AG04449 (cell line): ENCODE data around the gene RNASEH2B.

Experiments used
- CTCF ChIA-PET: fragments of 350-600 bp; formaldehyde crosslinking; extraction: SDS; loops from one replicate; lab custom pipeline; 2021; ENCODE audit warnings: antibody characterized with exemption; lab: Yijun Ruan, JAX
- POLR2A ChIA-PET: fragments of 400-600, 350-600 bp; formaldehyde crosslinking; extraction: SDS; loops from one replicate; lab custom pipeline; 2020; ENCODE audit warnings: antibody characterized with exemption, inconsistent platforms; lab: Yijun Ruan, JAX
- DNase-seq: peaks from one replicate; pipeline ENCODE4 v3.0.0-alpha.2; 2010; ENCODE audit warnings: low read depth, low spot score
- H3K4me3 ChIP-seq: 2 replicates; pipeline ENCODE4 v1.5.1; 2011; ENCODE audit warnings: low read depth, mild to moderate bottlenecking, control low read depth, low read length
- CTCF ChIP-seq: IDR thresholded peaks from one replicate; pipeline ENCODE4 v1.5.1; 2011; ENCODE audit warnings: mild to moderate bottlenecking, moderate library complexity, low read length, control low read depth, inconsistent platforms; ENCODE audit not compliant: insufficient read depth; ENCODE audit errors: missing control alignments

The RNASEH2B gene

GRCh38 chr13:50990065-50990817 lies 80.7 kb downstream of the RNASEH2B start:
- no peak for TF ChIP-seq CTCF
- ChIA-PET POLR2A (no interaction called here), CTCF (no interaction called here)

GRCh38 chr13:50990818-50991506 lies 81.4 kb downstream of the RNASEH2B start:
- no peak for TF ChIP-seq CTCF
- no peak overlapping the region for H3K4me3 ChIP-seq
- DNase-seq, result no peak
- ChIA-PET CTCF (no interaction called here), POLR2A (no interaction called here)

More at GRCh38 chr13:50990065-50990817, 80.7 kb downstream of the RNASEH2B start:
- DNase-seq, result no peak
- no peak overlapping the region for H3K4me3 ChIP-seq

GRCh38 chr13:50991579-50992521 lies 82.3 kb downstream of the RNASEH2B start:
- TF ChIP-seq CTCF, result no peak
- DNase-seq, result no peak
- ChIA-PET CTCF (interaction anchor here (1.3 kb wide), 1 partner anchor 12 kb away, joined by 4 read pairs; no protein-coding TSS in a partner anchor), POLR2A (no interaction called here)
- H3K4me3 ChIP-seq, result no peak overlapping the region

GRCh38 chr13:50993371-50993770 lies 83.8 kb downstream of the RNASEH2B start:
- CTCF ChIA-PET, result no interaction called here
- no peak overlapping the region for H3K4me3 ChIP-seq
- no peak for DNase-seq
- no peak for TF ChIP-seq CTCF
- POLR2A ChIA-PET, result no interaction called here

- H3K4me3 ChIP-seq, result no peak overlapping the region
- DNase-seq, result no peak
- CTCF ChIA-PET, result no interaction called here
- POLR2A ChIA-PET, result no interaction called here
- no peak for TF ChIP-seq CTCF
Measured at GRCh38 chr13:50993934-50994333, 84.3 kb downstream of the RNASEH2B start.

DNA sequence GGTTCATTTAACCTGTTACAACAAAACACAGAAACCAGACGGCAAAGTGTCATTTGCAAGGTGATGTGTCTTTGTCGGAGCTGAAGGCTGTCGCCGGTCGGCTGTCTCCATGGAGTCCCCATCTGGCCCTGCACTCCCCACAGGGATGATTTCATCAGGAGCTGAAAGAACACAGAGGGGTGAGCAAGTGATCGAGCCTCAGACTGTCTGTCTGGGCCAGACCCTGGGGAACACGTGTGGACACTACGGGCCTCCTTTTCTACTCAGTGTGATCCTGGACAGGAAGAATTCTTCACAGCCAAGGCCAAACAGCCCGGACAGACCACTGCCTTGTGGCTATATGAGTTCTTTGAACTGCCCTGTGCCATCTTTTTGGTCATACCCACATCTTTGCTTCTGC lies 85.1 kb downstream of the RNASEH2B start:
- CTCF ChIA-PET, result no interaction called here
- no peak for TF ChIP-seq CTCF
- POLR2A ChIA-PET, result no interaction called here
- no peak overlapping the region for H3K4me3 ChIP-seq
- DNase-seq, result no peak
